CMK (cell line): ENCODE data around the gene MCM10.
"Not testable (repeated sequence)": the region's sequence is repeated elsewhere in the genome, so short reads cannot be mapped to it uniquely, and the experiment has no call there.

Source experiments
- DNase-seq: peaks from one replicate; pipeline ENCODE4 v3.0.0-alpha.2; 2010; ENCODE audit warnings: low read depth

Gene MCM10

DNA sequence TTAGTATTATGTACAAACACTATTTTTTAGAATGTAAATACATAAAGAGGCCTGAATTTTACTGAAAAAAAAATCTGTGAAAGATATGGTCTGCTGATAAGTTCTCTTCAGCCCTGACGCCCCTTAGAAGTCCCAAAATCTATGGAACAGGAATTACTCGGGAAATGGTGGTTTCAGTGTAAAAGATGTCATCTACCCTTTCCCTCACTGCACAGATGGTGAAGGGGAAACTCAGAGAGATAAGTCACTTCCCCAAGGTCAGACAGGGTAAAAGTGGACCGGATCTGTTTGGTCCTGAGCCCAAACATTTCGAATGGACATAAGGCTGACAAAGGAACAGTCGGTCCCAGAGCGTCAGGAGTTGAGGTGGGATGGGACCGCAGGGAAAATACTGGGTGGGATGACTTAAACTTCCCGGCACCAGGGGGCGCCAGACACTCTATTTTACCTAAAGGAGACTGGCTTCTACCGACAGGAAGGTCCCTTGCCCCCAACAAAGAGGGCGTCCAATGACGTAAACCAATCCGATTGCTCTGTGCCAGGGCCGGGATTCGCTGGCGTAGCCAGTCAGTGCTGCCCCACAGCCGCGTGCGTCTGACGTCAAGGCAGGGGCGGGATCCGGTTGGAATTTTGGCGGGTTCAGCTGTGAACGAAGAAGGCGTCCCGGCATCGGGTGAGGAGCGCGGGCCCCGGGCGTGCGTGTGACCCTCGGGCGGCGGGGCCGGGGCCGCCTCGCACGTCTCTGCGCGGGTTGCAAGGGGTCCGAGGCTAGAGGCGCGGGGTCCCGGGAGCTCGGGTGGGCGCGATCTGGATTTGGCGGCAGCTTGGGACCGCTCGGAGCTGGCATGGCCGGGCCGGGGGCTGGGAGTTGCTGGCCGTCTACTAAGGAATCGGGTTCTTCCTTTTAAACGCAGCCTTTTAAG lies at the start of gene MCM10:
MCM10 (plus strand) TSS at position 625 of the 923 bp plus-strand sequence. CDS start 2,645 bp downstream, outside the sequence.
- DNase-seq, result peak; percentile 93

DNA sequence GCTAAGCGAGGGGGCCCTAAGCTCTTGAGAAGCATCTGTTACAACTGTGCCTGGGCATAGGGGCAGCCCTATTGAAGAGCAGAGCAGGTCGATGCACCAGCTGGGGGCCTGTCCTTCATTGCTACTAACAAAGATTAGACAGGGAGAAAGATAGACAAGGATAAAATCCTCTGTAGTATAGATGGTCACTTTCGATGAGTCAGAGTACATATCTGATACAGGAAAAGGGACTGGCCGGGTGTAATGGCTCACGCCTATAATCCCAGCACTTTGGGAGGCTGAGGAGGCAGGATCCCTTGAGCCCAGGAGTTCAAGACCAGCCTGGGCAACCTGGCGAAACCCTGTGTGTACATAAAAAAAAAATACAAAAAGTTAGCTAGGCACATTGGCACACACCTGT lies 47.8 kb upstream of the MCM10 start:
- no peak for DNase-seq

DNA sequence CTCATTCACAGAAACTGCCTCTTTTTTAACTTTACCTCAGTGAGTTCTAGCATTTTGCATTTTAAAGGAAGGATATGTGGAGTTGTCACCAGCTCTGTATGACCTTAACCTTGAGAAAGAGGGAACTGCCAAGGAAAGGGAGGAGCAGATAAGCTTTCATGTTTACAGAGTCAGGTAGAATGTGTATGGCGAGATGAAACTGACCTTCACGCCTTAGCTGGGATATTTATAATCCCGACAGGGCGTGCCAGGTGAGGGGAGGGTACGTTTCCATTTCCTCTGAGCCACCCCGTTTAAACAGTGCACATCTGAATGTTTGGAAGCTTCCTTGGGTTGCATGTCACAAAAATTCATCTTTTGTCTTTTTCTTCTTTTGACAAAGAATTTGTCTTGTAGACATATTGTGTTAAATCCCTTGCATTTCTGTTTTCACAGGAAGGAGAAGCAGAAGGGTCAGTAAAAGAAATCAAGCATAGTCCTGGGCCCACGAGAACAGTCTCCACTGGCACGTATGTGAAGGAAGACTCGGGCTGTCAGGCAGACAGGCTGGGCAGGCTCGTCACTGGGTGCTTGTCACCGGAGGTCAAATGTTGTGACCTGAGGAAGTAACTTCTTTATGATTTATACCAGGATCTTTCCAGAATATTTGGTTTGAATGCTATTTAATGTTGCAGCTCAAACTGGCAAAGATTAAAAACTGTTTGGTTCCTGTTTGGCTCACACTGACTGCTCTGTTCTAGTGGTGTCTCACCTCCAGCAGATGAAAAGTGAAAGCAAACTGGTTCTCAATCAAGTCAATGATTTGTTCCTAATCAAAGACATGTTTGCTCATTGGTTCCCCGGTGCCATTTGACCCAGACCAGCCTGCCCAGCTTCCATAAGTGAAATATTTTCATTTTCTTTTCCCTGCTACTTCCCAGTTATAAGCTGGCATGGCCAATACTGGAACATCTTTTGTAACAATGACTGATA lies 45.2 kb upstream of the MCM10 start:
- DNase-seq, result no peak

DNA sequence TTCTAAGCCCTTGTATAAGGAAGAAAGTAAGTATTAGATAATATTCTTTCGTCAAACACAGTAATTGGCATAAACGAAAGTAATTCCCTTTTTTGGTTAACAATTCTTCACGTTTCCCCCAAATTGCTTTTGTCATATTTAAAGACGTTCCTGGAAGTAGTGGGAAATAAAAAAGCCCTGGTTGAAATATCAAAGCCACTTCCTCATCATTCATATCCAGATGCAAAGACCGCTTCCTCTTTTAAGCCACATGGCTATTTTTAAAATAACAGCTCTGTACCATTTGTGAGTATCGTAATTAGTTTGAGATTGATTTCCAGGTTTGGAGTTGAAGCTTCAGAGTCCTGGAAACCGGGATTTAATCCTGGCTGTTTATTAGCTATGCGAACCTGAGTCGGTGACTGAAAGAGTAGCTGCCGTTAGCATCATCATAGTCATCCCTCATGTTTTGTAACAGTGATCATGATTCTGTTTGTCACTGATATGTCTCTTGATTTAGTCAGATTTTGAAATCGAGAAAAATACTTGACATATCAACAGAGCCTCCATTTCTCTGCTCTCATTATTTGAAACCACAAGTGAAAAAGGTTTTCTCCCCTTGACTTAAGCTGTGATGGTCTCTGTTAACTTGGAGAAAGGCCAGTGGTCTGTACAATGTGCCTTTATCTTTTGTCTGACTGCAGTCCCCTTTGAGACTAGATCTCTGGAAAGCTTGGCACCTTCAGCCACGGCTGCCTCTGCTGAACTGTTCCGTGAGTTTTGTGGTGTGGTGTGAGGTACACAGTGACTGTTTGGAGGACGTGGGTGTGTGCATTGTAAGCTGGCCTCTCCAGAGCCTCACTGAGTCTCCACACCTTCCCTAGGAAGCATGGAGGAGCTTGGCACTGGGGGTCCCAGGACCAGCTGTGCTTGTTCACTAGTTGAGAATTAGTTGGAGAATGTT lies 43.2 kb upstream of the MCM10 start:
- no peak for DNase-seq

DNA sequence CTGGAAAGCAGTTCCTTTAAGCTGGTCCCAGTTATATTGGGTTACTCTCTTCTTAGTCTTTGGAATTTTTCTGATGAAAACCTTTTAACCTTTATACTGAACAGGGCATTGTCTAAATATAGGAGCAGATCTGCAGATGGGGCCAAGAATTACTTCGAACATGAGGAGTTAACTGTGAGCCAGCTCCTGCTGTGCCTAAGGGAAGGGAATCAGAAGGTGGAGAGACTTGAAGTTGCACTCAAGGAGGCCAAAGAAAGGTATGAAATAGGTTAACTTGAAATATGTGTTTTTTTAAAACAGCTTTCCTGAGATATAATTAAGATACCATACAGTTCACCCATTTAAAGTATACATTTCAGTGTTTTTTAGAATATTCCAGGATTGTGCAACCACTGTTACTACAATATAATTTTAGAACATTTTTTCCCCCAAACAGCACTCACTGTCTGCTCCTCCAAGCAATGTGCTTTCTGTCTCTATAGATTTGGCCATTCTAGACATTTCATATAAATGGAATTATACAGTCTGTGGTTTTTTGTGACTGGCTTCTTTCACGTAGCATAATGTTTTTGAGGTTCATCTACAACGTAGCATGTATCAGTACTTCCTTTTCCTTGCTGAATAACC lies 42.5 kb upstream of the MCM10 start:
- DNase-seq, result no peak

DNA sequence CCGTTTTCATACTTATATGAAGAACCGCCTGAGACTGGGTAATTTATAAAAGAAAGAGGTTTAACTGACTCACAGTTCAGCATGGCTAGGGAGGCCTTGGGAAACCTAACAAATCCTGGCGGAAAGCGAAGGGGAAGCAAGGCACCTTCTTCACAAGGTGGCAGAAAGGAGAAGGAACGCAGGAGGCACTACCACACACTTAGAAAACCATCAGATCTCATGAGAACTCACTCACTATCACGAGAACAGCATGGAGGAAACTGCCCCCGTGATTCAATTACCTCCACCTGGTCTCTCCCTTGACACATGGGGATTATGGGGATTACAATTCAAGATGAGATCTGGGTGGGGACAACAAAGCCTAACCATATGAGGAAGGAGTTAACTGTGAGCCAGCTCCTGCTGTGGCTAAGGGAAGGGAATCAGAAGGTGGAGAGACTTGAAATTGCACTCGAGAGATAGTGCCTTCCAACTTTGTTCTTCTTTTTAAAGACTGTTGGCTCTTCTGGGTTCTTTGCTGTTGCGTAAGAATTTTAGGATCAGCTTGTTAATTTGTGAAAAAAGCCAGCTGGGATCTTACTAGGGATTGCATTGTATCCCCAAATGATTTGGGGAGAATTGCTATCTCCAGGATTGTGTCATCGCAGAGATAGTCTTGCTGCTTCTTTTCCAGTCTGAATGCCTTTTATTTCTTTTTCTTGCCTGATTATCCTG lies 40.4 kb upstream of the MCM10 start:
- DNase-seq, result no peak

DNA sequence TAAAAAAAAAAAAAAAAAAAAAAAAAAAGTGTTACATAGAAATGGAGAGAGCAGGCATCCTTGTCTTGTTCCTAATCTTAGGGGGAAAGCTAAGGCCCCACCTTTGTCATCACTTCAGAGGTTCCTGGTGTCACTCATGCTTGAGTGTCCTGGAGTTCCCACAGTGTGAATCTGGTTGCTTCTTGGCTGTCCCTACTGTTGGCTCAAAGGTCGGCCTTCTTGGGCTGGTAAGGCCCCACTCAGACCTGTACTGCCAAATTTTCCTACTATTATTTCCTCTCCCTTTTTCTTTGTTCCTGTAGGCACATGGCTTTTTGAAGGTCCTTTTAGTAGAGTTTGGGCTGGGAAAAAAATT lies 39.9 kb upstream of the MCM10 start:
- no peak for DNase-seq

DNA sequence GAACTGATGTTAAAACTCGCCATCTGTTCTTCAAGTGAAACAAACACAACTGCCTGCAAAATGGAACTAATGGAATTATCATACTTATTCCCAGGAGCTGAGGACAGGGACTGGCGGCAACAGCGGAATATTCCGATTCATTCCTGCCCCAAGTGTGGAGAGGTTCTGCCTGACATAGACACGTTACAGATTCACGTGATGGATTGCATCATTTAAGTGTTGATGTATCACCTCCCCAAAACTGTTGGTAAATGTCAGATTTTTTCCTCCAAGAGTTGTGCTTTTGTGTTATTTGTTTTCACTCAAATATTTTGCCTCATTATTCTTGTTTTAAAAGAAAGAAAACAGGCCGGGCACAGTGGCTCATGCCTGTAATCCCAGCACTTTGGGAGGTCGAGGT lies 24.7 kb upstream of the MCM10 start:
- no peak for DNase-seq

DNA sequence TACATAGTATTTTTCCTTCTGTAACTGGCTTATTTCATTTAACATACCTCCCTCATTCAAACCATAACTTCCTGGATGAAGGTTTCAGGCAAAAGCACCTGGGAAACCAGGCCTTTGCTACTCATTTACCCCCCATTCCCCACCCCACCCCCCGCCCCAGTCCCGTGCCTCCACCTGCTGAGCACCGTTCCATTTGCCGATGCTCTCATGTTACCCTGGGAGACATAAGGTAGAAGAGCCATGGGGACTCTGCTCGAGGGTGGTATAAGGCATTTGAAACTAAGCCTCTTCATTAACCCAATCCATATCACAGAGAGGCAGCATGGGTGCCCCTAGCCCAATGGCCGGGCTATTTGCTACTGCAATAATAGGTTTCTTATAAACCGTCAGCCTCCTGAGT lies 22.2 kb upstream of the MCM10 start:
- DNase-seq, result no peak

DNA sequence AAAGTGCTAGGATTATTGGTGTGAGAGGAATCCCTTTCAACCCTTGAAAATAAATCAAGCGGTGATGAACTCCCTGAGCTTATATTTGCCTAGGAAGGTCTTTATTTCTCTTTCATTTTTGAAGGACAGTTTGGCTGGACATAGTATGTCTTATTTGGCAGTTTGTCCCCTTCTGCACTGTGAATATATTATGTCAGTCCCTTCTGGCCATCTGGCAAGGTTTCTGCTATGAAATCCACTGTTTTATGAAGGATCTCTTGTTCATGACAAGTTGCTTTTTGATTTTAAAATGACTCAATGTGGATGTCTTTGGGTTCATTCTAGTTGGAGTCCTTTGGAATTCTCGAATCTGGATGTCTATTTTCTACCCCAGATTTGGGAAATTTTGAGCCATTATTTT lies 21.7 kb upstream of the MCM10 start:
- no peak for DNase-seq

DNA sequence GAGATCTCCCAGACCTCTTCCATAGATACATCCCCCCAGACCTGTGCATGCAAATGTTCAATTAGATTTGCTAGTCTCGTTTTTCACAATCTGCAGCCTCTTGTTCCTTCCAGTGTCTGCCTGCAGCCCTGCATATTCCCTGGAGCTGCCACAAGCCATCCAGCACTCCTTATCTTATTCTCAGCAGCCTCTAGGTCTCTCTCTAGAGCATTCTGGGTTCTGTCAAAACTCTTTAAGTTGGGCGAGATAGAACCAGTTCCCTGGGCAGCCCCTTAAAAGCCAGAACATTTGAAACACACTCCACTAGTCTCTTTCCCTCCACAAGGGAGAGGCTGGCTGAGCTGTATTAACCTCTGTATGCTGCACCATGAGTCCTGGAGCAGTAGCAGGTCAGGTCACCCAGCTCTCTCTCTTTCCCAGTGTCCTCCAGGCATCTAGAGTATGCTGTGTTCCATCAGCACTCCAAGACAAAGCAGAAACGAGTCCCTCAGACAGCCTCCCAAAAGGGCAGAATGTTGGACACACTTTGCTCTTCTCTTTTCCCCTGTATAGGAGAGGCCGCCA lies 20.6 kb upstream of the MCM10 start:
- DNase-seq, result no peak

DNA sequence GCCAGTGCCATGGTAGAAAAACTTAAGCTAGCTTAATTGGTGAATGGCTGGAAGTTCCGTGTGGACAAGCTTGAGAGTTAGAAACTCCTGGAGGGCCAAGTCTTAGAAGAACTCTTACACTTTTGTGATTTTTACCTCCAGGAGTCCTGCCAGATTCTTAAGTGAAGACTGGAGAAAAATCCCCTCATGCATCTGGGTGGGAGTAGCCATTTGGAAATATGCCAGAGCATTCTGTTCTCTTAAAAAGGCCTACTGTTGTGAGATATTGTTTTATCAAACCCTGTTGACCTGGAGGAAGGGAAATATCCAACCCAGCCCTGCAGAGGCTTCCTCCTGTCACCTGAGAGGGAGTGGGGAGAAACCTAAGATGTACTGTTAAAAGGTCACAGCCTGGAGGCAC lies 17.6 kb upstream of the MCM10 start:
- DNase-seq, result no peak

DNA sequence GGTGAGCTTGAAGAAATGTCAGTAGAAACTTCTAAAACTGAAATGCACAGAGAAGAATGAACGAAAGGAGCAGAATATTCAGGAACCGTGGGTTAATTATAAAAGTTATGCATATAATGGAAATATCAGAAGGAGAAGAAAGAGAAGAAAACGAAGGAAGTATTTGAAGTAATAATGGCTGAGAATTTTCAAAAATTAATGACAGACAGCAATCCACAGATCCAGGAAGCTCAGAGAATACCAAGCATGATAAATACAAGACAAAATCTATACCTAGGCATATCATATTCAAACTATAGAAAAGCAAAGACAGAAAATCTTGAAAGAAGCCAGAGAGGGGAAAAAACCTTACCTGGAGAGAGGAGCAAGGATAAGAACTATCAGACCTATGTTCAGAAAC lies 16.5 kb upstream of the MCM10 start:
- no peak for DNase-seq

DNA sequence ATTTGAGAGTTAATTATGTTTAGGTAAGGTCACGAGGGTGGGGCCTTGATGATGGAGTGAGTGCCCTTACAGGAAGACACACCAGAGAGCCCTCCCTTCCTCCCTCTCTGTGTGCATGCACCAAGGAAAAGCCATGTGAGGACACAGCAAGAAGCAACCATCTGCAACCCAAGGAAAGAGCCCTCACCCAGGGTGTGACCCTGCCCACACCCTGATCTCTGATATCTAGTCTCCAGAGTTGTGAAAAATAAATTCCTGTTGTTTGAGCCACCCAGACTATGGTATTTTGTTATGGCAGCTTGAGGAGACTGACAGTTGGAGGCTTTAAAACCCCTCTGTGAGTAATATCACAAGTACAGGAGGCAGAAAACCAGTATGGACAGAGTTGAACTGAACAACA lies 15.0 kb upstream of the MCM10 start:
- DNase-seq, result no peak

DNA sequence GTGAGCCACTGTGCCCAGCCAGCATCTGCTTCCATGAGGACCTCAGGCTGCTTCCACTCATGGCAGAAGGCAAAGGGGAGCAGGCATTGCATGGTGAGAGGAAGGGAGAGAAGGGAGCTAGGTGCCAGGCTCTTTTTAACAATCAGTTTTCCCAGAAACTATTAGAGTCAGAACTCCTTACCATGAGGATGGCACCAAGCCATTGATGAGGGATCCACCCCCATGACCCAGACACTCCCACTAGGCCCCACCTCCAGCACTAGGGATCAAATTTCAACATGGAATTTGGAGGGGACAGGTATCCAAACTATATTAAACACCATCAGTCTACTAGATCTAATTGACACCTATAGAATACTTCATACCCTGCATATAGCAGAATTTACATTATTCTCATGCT lies 14.2 kb upstream of the MCM10 start:
- DNase-seq, result no peak

DNA sequence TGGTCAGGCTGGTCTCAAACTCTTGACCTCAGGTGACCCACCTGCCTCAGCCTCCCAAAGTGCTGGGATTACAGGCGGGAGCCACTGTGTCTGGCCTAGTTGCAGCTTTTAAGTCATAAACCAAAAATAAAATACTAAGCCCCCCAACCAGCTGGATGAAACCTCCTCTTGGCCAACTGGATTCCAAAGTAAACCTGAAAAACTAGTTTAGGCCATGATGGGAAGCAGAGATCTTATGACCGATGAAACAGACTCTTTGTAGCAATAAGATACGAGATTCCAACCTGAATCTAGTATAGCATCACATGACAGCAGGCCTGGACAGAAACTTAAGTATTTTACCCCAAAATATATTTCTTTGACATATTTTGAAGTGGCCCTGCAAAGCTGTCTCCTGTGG lies 9.1 kb upstream of the MCM10 start:
- DNase-seq, result no peak

DNA sequence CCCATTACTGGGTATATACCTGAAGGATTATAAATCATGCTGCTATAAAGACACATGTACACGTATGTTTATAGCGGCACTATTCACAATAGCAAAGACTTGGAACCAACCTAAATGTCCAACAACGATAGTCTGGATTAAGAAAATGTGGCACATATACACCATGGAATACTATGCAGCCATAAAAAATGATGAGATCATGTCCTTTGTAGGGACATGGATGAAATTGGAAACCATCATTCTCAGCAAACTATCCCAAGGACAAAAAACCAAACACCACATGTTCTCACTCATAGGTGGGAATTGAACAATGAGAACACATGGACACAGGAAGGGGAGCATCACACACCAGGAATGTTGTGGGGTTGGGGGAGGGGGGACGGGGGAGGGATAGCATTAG lies 5.5 kb upstream of the MCM10 start:
- DNase-seq, result not testable (repeated sequence)

DNA sequence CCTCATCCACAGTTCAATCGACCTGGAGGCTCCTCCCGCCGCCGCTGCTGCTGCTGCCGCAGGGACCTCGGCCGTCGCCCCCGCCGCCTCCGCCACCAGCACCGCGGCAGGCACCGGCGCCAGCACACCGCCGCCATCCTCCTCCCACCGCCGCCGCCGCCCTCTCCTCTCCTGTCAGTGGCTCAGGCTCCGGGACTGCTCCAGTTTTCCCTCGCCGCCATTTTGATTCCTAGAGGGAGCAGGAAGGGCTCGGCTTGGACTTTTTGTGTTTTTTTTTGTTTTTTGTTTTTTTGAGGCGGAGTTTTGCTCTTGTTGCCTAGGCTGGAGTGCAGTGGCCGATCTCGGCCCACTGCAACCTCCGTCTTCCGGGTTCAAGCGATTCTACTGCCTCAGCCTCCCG lies 3.0 kb upstream of the MCM10 start:
- DNase-seq, result no peak

DNA sequence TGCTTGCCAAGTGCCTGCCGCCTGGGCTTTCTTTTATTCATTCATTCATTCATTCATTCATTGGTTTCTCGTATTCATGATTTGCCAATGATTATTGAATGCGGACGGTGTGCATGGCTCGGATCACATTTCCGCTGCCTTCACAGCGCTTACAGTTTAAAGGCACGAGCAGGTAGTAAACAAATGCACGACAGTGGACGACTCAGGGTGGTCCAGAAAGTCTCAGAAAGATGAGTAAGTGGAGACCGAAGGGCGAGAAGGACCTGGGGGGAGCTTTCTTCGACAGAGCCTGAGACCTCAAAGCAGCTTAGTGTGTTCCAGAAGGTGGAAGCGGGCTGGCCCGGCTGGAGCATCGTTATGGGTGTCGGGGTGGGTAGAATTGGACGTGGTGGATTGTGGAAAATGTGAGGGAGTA lies 506 bp downstream of the MCM10 start:
- DNase-seq, result no peak

DNA sequence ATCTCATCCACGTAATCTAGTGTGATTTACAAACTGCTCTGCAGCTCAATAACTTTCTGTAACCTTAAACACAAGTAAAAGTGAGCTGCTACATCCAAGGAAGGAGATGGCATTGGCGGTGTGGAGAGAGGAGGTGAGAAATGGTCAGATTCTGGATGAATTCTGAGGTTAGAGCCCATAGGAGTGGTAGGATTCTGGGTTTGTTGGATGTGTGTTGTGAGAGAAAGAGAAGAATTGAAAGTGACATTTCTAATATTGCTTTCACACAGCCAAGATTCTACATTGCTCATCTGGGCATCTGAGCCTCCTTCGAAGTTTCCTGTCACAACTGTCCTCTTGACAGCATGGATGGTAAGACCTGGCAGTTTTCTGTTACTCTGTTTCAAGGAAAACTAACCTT lies 2.5 kb downstream of the MCM10 start:
- no peak for DNase-seq
